Testis (tissue), 2 donors: ENCODE data around the gene RRAD.

Experiments used
- POLR2A ChIP-seq: fragments of 450-650 bp; IDR thresholded peaks from one replicate; pipeline ENCODE4 v1.6.1; 2017; ENCODE audit warnings: antibody characterized with exemption, mild to moderate bottlenecking, moderate library complexity
- TF ChIP-seq, protein P1 (sequence below), 3 experiments: fragments of 450-650 bp in 2 of 3; fragments of 200-600 bp in 1 of 3; sonication (generic) in 1 of 3; IDR thresholded peaks; one replicate each; pipeline ENCODE4 v1.5.1; 2016 to 2019; ENCODE audit warnings: antibody characterized with exemption in 3 of 3, mild to moderate bottlenecking in 2 of 3, moderate library complexity in 1 of 3

DNA sequence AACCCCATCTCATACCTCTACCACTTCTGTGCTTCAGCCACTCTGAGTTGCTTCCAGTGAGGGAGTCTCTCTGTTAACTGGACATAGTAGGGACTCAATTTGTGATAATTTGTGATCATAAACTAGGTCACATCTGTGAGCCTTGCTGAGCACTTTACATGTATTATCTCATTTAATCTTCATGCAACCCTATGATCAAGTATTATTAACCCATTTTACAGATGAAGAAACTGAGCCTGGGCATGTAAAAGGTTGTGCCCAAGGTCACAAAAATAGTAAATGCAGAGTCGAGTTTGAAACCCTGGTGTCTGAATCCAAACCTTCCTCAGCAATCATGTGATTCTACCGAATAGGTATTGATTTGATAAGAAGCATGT, 26.4 kb downstream of the RRAD start:
- TF ChIP-seq, protein P1, sequence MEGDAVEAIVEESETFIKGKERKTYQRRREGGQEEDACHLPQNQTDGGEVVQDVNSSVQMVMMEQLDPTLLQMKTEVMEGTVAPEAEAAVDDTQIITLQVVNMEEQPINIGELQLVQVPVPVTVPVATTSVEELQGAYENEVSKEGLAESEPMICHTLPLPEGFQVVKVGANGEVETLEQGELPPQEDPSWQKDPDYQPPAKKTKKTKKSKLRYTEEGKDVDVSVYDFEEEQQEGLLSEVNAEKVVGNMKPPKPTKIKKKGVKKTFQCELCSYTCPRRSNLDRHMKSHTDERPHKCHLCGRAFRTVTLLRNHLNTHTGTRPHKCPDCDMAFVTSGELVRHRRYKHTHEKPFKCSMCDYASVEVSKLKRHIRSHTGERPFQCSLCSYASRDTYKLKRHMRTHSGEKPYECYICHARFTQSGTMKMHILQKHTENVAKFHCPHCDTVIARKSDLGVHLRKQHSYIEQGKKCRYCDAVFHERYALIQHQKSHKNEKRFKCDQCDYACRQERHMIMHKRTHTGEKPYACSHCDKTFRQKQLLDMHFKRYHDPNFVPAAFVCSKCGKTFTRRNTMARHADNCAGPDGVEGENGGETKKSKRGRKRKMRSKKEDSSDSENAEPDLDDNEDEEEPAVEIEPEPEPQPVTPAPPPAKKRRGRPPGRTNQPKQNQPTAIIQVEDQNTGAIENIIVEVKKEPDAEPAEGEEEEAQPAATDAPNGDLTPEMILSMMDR (IDR thresholded peaks at IDR 0.05), result no peak
- no peak for TF ChIP-seq POLR2A
